HG02938 (cell line): ENCODE measurements around the gene SEMA6C.
"Not testable (repeated sequence)": the region's sequence is repeated elsewhere in the genome, so short reads cannot be mapped to it uniquely, and the experiment has no call there.

Experiments
- ATAC-seq: cut with Tn5 transposase; IDR thresholded peaks from one replicate; pipeline ENCODE4 v1.9.1; 2021; ENCODE audit warnings: mild to moderate bottlenecking, moderate library complexity; ENCODE audit not compliant: unreplicated experiment

The SEMA6C gene

DNA sequence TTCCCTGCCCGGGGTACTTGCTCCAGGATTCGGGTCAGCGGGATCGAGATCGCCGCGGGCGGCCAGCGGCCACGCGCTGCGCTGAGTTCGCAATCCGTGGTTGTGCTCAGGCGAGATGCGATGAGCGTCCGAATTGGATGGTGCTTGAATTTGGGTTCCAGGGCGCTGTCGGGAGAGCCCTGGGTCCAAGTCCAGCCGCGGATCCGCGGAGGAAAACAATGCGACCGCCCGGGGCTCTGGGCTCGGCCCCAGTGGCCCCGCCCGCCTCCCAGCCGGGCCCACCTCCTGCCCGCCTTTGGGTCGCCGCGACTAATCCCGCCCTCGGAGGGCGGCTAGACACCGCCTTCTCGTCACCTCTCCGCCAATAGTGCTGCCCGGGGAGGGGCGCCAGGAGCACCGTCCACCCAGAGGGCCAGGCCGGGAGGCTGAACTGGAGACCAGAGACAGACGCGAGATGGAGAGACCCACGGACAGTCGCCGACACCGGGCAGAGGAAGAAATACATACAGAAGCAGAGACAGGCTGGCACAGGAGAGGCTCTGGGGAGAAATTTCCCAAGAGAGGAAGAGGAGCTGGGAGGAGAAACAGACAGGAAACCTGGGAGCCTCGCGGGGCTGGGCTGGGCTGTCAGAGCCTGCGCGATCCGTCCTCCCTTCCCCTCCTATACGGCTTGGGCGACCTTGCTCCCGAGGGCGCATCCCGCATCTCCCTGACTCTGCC, at the start of gene SEMA6C:
TSS of gene SEMA6C (minus strand) at position 220 of the 720 bp plus-strand sequence. CDS start 4,010 bp downstream, outside the sequence.
- ATAC-seq: peak; percentile 95

- ATAC-seq: not testable (repeated sequence)
Measured at GRCh38 chr1:151194894-151195594, 48.6 kb upstream of the SEMA6C start.

DNA sequence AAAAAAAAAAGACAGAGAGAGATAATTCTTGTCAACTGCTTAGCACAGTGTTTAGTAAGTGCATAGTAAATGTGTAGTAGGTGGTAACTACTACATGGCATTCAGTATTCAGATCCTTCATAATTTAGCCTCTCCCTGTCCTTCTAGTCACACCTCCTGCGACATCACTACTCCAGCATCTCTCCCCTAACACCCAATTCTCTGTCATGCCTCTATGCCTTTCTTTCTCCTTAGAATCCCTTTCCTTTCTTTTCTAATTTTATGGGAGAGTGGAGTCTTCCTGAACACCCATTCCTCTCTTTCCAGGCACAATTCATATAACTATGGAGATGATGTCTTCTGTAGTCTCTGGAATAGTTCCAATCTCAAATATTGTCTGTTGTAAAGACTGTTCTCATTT, 47.4 kb upstream of the SEMA6C start:
- no peak for ATAC-seq

DNA sequence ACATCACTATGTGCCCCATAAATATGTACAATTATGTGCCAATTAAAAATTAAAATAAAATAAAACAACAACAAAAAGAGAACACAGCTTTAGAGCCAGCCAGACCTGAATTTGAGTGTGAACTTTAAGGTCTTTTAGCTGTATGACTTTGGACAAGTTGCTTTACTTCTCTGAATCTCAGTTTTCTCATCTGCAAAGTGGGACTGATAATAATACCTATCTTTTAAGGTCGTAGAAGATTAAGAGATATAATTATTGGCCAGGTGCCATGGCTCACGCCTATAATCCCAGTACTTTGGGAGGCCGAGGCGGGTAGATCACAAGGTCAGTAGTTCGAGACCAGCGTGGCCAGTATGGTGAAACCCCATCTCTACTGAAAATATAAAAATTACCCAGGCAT, 46.9 kb upstream of the SEMA6C start:
- no peak for ATAC-seq

- ATAC-seq: no peak
Measured at GRCh38 chr1:151192047-151192446, 45.6 kb upstream of the SEMA6C start.

DNA sequence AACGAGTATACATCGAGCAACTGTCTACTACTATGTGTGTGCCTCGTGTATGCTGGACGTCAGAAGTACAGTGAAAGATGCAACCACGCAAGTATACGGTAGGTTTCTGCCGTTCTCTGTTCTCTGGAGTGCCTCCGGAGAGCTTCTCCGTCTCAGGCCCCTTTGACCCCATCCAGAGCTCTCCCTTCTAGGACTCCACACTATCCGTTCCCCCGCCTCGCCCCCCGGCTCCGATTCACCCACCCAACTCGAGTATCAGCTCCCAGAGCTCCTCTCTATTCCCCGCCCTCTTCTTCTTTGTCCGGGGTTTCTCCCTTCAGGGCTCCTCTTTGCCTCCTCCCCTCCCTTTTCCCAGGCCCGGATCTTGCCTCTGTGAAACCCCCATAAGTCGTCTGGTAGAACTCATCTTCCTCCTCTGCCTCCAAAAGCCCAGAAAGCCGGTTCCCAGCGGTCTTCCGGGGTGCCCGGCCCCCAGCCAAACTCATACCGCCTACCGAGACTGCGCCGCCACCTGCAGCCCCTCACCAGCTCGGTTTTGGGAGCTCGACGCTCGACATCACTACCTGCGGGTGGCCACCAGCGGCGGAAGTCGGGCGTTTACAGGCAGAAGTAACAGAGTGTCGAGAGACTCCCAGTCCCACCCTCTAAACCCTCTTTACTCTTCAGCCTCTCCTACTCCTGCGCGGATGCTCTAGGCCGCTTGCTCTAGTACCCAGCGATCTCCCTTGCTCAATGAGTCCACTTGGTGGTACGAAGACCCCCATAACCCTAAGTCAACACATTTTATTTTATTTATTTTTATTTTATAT, 43.4 kb upstream of the SEMA6C start, which contains the start of gene VPS72:
TSS of gene VPS72 (minus strand) at position 561 of the 809 bp plus-strand sequence. CDS start at position 485, 76 bp downstream.
- peak; percentile 91 for ATAC-seq

DNA sequence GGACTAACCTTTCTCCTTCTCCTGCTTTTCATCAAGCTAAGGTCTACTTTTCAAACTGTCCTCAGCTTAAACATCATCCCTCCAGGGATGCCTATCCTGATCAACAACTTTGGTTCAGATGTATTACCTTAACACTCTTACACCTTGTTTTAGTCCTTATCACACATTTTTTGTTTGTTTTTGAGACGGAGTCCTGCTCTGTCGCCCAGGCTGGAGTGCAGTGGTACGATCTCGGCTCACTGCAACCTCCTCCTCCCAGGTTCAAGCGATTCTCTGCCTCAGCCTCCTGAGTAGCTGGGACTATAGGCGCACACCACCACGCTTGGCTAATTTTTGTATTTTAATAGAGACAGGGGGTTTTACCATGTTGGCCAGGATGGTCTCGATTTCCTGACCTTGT, 42.2 kb upstream of the SEMA6C start:
- not testable (repeated sequence) for ATAC-seq

DNA sequence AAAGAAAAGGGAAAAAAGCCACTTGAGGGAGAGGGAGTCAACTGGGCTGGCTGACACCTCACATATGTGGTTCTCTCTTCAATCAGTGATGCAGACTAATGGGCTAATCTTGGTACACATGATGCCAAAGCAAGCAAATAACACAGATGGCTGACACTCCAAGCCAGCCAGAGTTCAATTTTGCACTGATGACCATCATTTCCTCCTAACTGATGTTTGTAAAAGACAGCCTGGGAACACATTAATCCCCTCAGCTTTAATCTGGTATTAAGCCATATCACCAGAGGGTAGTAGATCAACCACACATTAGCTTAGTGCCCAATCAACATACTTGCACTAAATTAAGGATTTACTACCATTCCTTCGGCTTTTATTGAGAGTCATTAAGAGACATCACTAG, 40.8 kb upstream of the SEMA6C start:
- ATAC-seq: no peak

GRCh38 chr1:151184211-151184610, 37.8 kb upstream of the SEMA6C start:
- no peak for ATAC-seq

- no peak for ATAC-seq
Measured at GRCh38 chr1:151176514-151177045, 30.1 kb upstream of the SEMA6C start.

DNA sequence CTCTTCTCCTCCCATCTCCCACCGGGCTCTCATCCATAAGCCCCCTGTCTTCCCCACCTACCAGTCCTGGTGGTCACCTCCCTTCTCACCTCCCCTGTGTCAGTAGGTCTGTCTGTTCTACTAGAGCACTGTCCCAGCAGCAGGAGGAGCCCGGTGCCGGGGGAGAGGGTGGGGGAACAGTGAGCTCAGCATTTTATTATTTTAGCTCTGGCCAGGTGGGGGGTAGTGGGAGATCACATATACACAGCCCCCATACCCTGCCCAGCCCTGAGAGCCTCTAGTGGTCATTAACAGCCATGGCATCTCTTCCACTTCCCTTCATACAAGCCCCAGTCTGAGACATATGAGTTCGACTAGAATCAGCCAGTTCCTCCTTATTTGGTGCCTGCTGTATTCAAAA, 29.4 kb upstream of the SEMA6C start, which contains the start of gene TMOD4:
TSS of gene TMOD4 (minus strand) at position 119 of the 400 bp plus-strand sequence. CDS start 1,106 bp downstream, outside the sequence.
- no peak for ATAC-seq

DNA sequence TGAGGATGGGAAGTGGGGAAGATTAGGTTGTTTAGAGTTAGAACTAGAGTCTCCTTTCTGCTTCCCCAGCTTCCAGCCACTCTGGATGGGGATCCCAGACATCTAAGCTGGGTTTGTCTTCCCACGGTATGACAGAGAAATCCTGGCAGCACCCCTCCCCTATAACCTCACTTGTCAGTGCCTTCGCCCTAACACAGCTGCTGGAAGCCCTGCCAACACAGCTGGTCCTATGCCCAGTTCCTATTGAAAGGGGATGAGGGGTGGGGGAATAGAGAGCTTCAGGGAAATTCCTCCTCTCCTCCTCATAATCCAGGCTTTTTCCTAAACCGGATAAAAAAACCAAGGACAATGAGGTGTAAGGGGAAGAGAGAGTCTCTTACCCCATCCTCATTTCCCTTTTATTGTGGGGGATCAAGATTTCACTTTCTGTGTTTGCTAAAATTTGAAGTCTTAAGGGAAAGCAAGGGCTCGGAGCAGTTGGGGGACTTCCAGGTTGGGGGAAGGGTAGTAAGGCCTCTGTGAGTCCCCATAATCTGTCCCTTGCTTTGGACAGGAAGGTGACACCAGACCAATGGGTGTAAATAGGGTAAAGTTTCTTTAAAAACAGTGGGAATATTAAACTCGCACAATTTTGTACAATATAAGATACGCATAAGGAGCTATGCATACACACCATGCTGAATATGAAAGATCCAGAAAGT, 28.8 kb upstream of the SEMA6C start:
- ATAC-seq: no peak

DNA sequence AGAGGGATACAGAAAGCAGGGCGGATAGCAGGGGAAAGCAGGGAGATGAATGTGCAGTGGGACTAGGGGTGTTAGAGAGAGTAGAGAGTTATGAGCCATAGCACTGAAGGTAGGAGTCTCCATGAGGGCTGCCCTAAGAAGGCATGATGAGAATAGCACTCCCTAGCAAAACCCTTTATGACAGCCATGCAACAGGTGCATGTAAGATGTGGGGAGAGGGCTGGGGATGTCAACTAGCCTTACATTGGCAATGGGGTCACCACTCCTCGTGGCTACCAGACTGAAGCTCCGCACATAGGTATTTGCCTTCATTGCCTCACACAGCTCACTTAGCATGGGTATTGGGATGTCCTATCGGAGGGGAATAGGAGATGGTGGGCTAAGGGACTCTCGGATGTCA, 24.8 kb upstream of the SEMA6C start:
- ATAC-seq: no peak

- ATAC-seq: no peak
Measured at GRCh38 chr1:151167116-151167515, 20.7 kb upstream of the SEMA6C start.

DNA sequence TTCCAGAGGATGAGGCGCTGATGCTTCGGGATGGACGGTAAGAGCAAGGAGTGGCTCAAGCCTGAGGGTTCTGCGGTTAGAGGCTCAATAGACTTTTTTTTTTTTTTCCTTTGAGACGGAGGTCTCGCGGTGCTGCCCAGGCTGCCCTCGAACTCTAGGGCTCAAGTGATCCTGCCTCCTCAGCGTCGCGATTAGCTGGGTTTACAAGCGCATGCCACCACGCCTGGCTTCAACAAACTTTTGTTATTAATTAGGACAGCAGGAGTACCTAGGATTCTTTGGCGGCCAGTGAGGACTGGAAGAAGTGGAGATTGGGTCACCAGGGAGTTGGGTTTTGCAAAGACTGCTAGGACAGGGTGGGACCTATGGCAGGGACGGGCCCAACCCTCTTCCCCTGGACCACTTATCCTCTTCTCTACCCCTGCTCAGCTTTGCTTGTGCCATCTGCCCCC, 20.1 kb upstream of the SEMA6C start:
- no peak for ATAC-seq

- ATAC-seq: peak; percentile 78
Measured at GRCh38 chr1:151165738-151166504, 19.5 kb upstream of the SEMA6C start, which contains the start of the genes LYSMD1 and SCNM1. Gene LYSMD1, minus strand, starts transcription at chr1:151165902. Its CDS starts 644 bp downstream, at chr1:151165258. Gene SCNM1, plus strand, starts transcription at chr1:151166144. Its CDS starts 9 bp downstream, at chr1:151166153.

DNA sequence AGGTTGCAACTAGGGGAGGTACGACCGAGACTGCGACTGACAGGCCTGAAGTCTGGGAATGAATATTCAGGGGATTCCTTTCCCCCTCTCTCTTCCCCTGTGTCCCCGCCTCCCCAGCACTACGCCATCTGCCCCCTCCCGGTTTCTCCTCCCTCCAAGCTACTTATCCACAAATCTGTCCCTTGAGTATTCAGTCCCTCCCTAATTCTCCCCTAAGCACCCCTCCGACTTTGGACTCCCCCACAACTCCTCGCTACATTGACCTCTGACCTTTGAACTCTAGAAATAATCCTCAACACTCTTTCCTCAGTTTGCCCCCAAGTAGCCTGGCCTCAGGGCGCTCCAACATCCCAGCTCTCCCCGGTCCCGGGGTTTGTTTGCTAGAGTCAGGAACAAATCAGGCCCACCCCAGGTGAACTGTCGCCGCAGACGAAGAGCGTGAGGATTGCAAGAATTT, 18.9 kb upstream of the SEMA6C start:
- no peak for ATAC-seq

DNA sequence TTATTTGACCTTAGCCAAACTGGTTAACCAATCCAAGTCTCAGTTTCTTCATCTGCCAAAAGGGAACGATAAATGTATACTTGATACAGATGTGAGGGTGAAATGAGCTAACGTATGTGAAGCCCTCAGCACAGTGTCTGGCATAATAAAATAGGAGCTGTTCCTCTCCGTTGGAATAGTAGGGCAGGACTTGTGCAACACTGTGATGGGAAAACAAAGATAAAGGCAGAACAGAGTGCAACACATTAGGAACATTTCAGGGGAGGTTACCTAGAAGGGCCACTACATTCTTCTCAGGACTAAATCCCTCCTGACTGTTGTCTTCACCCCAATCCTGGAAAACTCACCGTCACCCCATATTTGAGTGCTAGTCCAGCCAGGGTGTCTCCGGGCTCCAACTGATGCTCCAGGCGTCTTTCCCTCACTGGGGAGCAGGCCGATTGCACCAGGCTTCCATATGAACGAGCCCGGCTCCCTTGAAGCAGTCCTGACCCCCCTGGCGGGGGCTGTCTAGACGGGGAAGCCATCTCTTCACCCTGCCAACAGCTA, 18.4 kb upstream of the SEMA6C start:
- ATAC-seq: no peak

GRCh38 chr1:151159373-151159772, 12.9 kb upstream of the SEMA6C start:
- no peak for ATAC-seq
